ENCODE data around the gene SLC39A9. TPM values are rescaled to one million over a fixed set of nuclear protein-coding genes. Genes with fewer than 3 reads are reported as not detected.

Gene SLC39A9
- total and polyA plus RNA-seq, 4 experiments from 2014 or later, result 17.9 to 38.6 (median 26.2) TPM

DNA sequence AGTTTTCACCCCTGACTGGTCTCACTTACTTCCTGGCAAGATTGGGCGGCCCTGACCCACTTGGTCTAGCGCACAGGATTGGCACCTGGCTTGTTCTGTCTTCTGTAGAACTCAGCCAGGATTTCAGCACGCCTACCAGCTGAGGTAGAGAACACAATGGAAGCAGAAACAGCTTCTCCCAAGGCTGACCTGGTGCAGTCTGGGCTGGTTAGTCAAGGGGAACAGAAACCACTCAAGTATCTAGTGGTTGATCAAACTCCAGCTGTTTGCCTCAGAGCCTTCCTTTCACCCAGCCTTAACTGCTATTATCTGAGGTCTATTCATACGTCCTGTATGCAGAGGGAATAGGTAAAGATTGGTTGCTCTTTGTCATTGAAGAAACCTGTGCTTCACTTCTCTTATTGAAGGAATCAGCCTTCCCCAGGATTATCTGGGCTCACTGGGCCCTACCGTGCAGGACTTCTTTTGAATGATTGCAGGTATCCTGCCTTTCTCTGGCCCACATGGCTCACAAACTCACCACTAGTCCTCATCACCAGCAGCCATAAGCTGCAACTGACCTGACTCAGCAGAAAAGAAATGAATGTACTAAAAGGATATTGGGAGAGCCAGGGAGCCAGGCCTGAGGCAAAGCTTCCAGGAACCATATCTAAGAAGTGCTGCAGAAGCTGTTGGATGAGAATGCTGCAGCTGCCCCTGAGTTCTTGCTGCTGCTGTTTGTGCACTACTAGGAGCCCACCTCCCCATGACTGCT, 83.5 kb downstream of the SLC39A9 start:
- Mint-ChIP-seq H3K4me1 (peaks cover 0 to 7% (median 3%) of the 10 kb centered on the region in 4 donors), H3K4me3 (no peak overlapping the region)
- CTCF ChIA-PET (ENCODE audit: partially characterized antibody), result no interaction called here

DNA sequence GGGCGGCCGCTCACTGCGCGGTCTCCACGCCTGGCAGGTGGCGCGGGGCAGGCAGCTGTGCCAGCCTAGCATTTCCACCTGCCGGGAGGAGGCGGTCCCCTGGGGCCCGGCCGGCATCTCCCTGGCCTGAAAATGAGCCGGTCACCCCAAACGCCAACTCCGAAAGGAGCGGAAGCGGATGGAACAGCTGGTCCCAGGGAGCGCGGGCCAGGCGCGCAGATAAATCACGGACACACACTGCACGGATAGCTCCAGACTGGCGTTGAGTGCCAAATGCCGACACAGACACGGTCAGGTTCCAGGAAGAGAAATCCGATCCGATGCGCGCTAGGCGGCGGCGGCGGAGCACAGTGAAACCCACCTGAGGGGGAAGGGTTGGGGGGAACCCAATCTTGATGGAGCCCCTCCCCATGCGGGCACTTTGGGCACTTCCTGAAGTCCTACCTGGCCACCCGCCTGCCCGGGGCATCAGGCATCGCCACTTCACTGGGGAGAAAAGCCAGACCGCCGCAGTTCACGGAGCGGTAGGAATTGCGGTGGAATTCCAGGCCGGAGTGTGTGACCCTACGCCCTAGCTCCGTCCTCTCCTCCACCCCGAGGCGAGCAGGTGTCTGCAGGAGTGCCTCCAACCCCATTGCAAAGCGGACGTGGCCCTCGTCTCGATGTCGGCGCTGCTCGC, 85.4 kb downstream of the SLC39A9 start:
- CTCF ChIA-PET (ENCODE audit: partially characterized antibody), result interaction anchor here (1.1 kb wide), 1 partner anchor 41 kb away, joined by 3 read pairs; no protein-coding TSS in a partner anchor
- no peaks in the 10 kb centered on the region for H3K36me3 ChIP-seq (ENCODE audit: insufficient read depth, low read length)
- H3K4me3 Mint-ChIP-seq, result peak overlapping the region in 3 of 8 donors; percentile 20 to 48 (median 31)

More for the DNA sequence above, 83.5 kb downstream of the SLC39A9 start:
- no peaks in the 10 kb centered on the region for H3K9me3 ChIP-seq (ENCODE audit: control insufficient read depth in 1 of 2, low read length in 2 of 2)
- H3K36me3 Mint-ChIP-seq, result no peaks in the 10 kb centered on the region
- DNase-seq, result no peak
- H3K4me1 ChIP-seq (ENCODE audit: insufficient read depth, low read length), result no peaks in the 10 kb centered on the region
- no peaks in the 10 kb centered on the region for H3K9me3 Mint-ChIP-seq
- no peak overlapping the region for H3K4me3 ChIP-seq (ENCODE audit: low read length in 2 of 2)
- peaks cover 3% of the 10 kb centered on the region for H3K27me3 ChIP-seq (ENCODE audit: insufficient read depth, low read length)
- peaks cover 21 to 29% of the 10 kb centered on the region in 2 donors for H3K27me3 Mint-ChIP-seq
- POLR2A ChIA-PET (ENCODE audit: partially characterized antibody), result no interaction called here
- H3K27ac ChIP-seq (ENCODE audit: low read depth, low read length), result no peak overlapping the region
- H3K36me3 ChIP-seq (ENCODE audit: insufficient read depth, low read length), result no peaks in the 10 kb centered on the region
- no peak overlapping the region for H3K27ac Mint-ChIP-seq
- intact Hi-C loops (cut with micrococcal nuclease), result no loop called here

DNA sequence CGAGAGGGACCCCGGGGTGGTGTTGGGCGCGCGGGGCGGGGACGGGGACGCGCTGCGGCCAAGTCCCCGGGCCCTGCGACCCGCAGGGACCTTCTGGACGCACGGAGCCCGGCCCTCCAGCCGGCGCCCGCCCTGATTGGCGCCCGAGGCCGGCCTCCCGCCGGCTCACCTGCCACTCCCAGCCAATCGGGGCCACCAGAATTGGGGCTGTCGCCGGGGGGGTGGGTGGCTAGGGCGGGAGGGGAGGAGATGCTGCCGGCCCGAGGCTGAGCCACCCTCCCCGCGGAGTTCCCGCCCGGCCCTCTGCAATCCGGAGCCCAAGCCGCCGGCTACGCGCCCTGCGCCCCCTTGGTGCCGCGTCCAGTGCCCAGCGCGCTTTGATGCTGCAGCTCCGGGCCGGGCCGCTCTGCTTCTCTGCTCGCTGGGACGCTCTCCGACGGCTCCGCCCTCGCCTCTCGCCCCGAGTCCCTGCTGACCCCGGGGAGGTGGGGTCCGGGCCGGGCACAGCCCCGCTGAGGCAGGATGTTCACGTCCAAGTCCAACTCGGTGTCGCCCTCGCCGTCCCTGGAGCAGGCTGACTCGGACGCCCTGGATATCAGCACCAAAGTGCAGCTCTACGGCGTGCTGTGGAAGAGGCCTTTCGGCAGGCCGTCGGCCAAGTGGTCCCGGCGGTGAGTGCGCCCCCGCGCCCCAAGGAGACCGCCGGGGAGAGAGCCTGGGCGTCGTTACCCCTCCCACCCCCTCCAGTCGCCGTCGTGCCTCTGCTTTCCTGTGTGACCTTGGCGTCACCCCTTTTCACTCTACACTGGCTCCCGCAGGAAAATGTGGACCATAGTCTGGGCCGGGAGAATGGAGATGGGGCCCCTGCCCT, 86.2 kb downstream of the SLC39A9 start, which contains the start of gene PLEKHD1:
Gene PLEKHD1 (plus strand): TSS at position 285 of the 871 bp plus-strand sequence. CDS start 238 bp downstream, at position 523.
- H3K36me3 Mint-ChIP-seq, result no peaks in the 10 kb centered on the region
- peaks cover 7% of the 10 kb centered on the region for H3K27me3 ChIP-seq (ENCODE audit: insufficient read depth, low read length)

More for the DNA sequence above, 85.4 kb downstream of the SLC39A9 start:
- H3K4me3 ChIP-seq (ENCODE audit: low read length in 2 of 2), result no peak overlapping the region
- Mint-ChIP-seq H3K9me3 (no peaks in the 10 kb centered on the region), H3K27me3 (peaks cover 29 to 37% of the 10 kb centered on the region in 2 donors), H3K27ac (no peak overlapping the region), H3K36me3 (no peaks in the 10 kb centered on the region), H3K4me1 (peaks cover 0 to 7% (median 3%) of the 10 kb centered on the region in 4 donors)
- no peaks in the 10 kb centered on the region for H3K9me3 ChIP-seq (ENCODE audit: control insufficient read depth in 1 of 2, low read length in 2 of 2)
- POLR2A ChIA-PET (ENCODE audit: partially characterized antibody), result no interaction called here
- peaks cover 7% of the 10 kb centered on the region for H3K27me3 ChIP-seq (ENCODE audit: insufficient read depth, low read length)
- no peak for DNase-seq
- intact Hi-C loops (cut with micrococcal nuclease), result no loop called here
- H3K27ac ChIP-seq (ENCODE audit: low read depth, low read length), result no peak overlapping the region
- H3K4me1 ChIP-seq (ENCODE audit: insufficient read depth, low read length), result no peaks in the 10 kb centered on the region

DNA sequence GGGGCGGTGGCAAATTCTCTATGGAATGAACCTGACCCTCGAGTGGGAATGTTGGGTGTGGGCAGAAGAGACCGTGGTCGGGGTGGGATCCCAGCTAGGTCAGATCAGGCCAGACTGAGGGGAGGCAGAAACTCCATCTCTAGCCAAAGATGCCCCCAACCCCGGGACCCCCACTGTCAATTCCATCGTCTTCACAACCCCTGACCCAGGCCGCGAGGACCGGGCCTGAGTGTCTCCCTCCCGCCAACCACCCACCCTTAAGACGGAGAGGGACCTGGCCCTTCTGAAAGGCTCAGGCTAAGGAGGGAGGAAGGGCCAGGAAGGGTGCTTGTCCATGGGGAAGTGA, 86.8 kb downstream of the SLC39A9 start:
- intact Hi-C loops (cut with micrococcal nuclease), result no loop called here
- peaks cover 27 to 32% of the 10 kb centered on the region in 2 donors for H3K27me3 Mint-ChIP-seq
- H3K27ac Mint-ChIP-seq, result no peak overlapping the region
- H3K4me3 ChIP-seq (ENCODE audit: low read length in 2 of 2), result no peak overlapping the region
- no peaks in the 10 kb centered on the region for H3K4me1 ChIP-seq (ENCODE audit: insufficient read depth, low read length)
- H3K9me3 Mint-ChIP-seq, result no peaks in the 10 kb centered on the region
- H3K4me1 Mint-ChIP-seq, result peaks cover 0 to 7% (median 3%) of the 10 kb centered on the region in 4 donors
- no peaks in the 10 kb centered on the region for H3K9me3 ChIP-seq (ENCODE audit: control insufficient read depth in 1 of 2, low read length in 2 of 2)
- no peaks in the 10 kb centered on the region for H3K36me3 ChIP-seq (ENCODE audit: insufficient read depth, low read length)
- POLR2A ChIA-PET (ENCODE audit: partially characterized antibody), result no interaction called here
- CTCF ChIA-PET (ENCODE audit: partially characterized antibody), result no interaction called here
- no peak overlapping the region for H3K4me3 Mint-ChIP-seq
- peaks cover 7% of the 10 kb centered on the region for H3K27me3 ChIP-seq (ENCODE audit: insufficient read depth, low read length)
- no peaks in the 10 kb centered on the region for H3K36me3 Mint-ChIP-seq
- DNase-seq, result no peak
- H3K27ac ChIP-seq (ENCODE audit: low read depth, low read length), result no peak overlapping the region

More for the DNA sequence above, 86.2 kb downstream of the SLC39A9 start, which contains the start of gene PLEKHD1:
- H3K27ac ChIP-seq (ENCODE audit: low read depth, low read length), result no peak within 1 kb of the TSS
- Mint-ChIP-seq H3K4me1 (peaks cover 0 to 7% (median 3%) of the 10 kb centered on the region in 4 donors), H3K27me3 (peaks cover 29 to 34% of the 10 kb centered on the region in 2 donors), H3K27ac (no peak within 1 kb of the TSS), H3K4me3 (peak within 1 kb of the TSS in 3 of 8 donors; percentile 20 to 48 (median 31)), H3K9me3 (no peaks in the 10 kb centered on the region)
- intact Hi-C loops (cut with micrococcal nuclease), result no loop called here
- H3K4me1 ChIP-seq (ENCODE audit: insufficient read depth, low read length), result no peaks in the 10 kb centered on the region
- no peak for DNase-seq
- no peaks in the 10 kb centered on the region for H3K36me3 ChIP-seq (ENCODE audit: insufficient read depth, low read length)
- H3K4me3 ChIP-seq (ENCODE audit: low read length in 2 of 2), result no peak within 1 kb of the TSS
- POLR2A ChIA-PET (ENCODE audit: partially characterized antibody), result no interaction called here
- no peaks in the 10 kb centered on the region for H3K9me3 ChIP-seq (ENCODE audit: control insufficient read depth in 1 of 2, low read length in 2 of 2)
- CTCF ChIA-PET (ENCODE audit: partially characterized antibody), result interaction anchor here (1.1 kb wide), 1 partner anchor 42 kb away, joined by 3 read pairs; no protein-coding TSS in a partner anchor

DNA sequence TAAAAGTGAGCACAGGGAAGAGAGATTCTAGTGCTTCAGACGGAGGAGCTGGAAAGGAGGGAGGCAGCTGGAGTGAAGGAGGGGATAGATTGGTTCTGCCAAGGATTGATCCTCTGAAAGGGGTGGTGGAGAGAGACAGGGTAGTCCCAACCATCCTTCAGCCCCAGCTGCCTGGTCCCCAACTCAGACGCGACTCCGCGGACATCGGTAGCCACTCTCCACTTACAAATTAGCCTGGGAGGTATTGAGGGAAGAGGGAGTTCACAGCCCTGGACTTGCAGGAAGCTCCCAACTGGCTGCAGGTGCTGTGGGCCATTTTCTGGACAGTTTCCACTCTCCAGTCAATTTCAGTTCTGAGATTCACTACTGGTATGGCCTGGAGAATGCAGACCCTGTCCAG, 87.2 kb downstream of the SLC39A9 start:
- Mint-ChIP-seq H3K27me3 (peaks cover 27 to 33% of the 10 kb centered on the region in 2 donors), H3K9me3 (no peaks in the 10 kb centered on the region), H3K36me3 (no peaks in the 10 kb centered on the region), H3K4me3 (no peak overlapping the region), H3K27ac (no peak overlapping the region), H3K4me1 (peaks cover 0 to 7% (median 3%) of the 10 kb centered on the region in 4 donors)
- Histone ChIP-seq H3K27ac (ENCODE audit: low read depth, low read length) (no peak overlapping the region), H3K27me3 (ENCODE audit: insufficient read depth, low read length) (peaks cover 7% of the 10 kb centered on the region), H3K36me3 (ENCODE audit: insufficient read depth, low read length) (no peaks in the 10 kb centered on the region), H3K9me3 (ENCODE audit: control insufficient read depth in 1 of 2, low read length in 2 of 2) (no peaks in the 10 kb centered on the region), H3K4me1 (ENCODE audit: insufficient read depth, low read length) (no peaks in the 10 kb centered on the region), H3K4me3 (ENCODE audit: low read length in 2 of 2) (no peak overlapping the region)
- CTCF ChIA-PET (ENCODE audit: partially characterized antibody), result interaction anchor here (1.2 kb wide), 1 partner anchor 23 kb away, joined by 3 read pairs; no protein-coding TSS in a partner anchor
- intact Hi-C loops (cut with micrococcal nuclease), result no loop called here
- POLR2A ChIA-PET (ENCODE audit: partially characterized antibody), result no interaction called here
- no peak for DNase-seq

DNA sequence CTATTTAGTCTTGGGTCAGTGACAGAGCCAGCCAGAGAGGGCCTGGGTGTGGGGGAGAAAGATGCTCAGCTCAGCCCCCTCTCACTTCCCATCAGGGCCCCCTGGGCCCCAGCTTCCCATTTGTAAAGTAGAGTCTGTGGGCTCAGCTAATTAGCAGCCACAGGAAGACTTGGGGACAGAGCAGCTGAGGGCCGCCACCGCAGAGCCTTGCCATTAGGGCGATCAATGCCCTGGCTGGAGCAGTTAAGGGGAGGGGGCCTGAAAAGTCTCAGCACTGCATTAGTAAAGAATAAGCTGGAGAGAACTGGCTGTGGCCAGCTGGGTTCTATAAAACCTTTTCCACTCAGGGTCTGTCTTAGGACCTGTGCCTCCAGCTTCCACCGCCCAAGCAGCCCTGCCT, 88.7 kb downstream of the SLC39A9 start:
- no peak overlapping the region for H3K27ac ChIP-seq (ENCODE audit: low read depth, low read length)
- H3K27me3 Mint-ChIP-seq, result peaks cover 27 to 35% of the 10 kb centered on the region in 2 donors
- no peaks in the 10 kb centered on the region for H3K4me1 ChIP-seq (ENCODE audit: insufficient read depth, low read length)
- no peaks in the 10 kb centered on the region for H3K9me3 Mint-ChIP-seq
- H3K4me1 Mint-ChIP-seq, result peaks cover 0 to 7% (median 3%) of the 10 kb centered on the region in 4 donors
- DNase-seq, result no peak
- CTCF ChIA-PET (ENCODE audit: partially characterized antibody), result no interaction called here
- peak overlapping the region in 1 of 8 donors; percentile 5 for H3K4me3 Mint-ChIP-seq
- H3K4me3 ChIP-seq (ENCODE audit: low read length in 2 of 2), result no peak overlapping the region
- no peaks in the 10 kb centered on the region for H3K9me3 ChIP-seq (ENCODE audit: control insufficient read depth in 1 of 2, low read length in 2 of 2)
- intact Hi-C loops (cut with micrococcal nuclease), result no loop called here
- POLR2A ChIA-PET (ENCODE audit: partially characterized antibody), result no interaction called here
- H3K36me3 ChIP-seq (ENCODE audit: insufficient read depth, low read length), result no peaks in the 10 kb centered on the region
- no peak overlapping the region for H3K27ac Mint-ChIP-seq
- H3K36me3 Mint-ChIP-seq, result no peaks in the 10 kb centered on the region
- H3K27me3 ChIP-seq (ENCODE audit: insufficient read depth, low read length), result peaks cover 7% of the 10 kb centered on the region
